LoVo (cell line): Measurements from ENCODE around the gene RFX7.

Experiments used
- DNase-seq: peaks from one replicate; pipeline ENCODE4 v3.0.0-alpha.2; 2016; ENCODE audit warnings: low spot score

Gene RFX7

GRCh38 chr15:56244038-56244810 is 545 bp upstream of the RFX7 start:
- DNase-seq = peak; percentile 56

- DNase-seq = no peak
These were observed 1.0 kb downstream of the RFX7 start for GRCh38 chr15:56242576-56243162.

- DNase-seq = no peak
These were observed 2.1 kb downstream of the RFX7 start for GRCh38 chr15:56241374-56242105.

GRCh38 chr15:56240390-56240789 is 3.3 kb downstream of the RFX7 start:
- DNase-seq = no peak

- DNase-seq = no peak
These were observed 7.5 kb downstream of the RFX7 start for GRCh38 chr15:56236197-56236596.

GRCh38 chr15:56234804-56235203 is 8.9 kb downstream of the RFX7 start:
- no peak for DNase-seq

- no peak for DNase-seq
These were observed 10.1 kb downstream of the RFX7 start for GRCh38 chr15:56233549-56233948.

GRCh38 chr15:56232058-56232457 is 11.6 kb downstream of the RFX7 start:
- DNase-seq = no peak

- no peak for DNase-seq
These were observed 14.8 kb downstream of the RFX7 start for GRCh38 chr15:56228854-56229253.

- no peak for DNase-seq
These were observed 15.3 kb downstream of the RFX7 start for GRCh38 chr15:56228352-56228751.

- no peak for DNase-seq
These were observed 15.9 kb downstream of the RFX7 start for GRCh38 chr15:56227780-56228179.

GRCh38 chr15:56227306-56227705 is 16.4 kb downstream of the RFX7 start:
- DNase-seq = no peak

- no peak for DNase-seq
These were observed 18.2 kb downstream of the RFX7 start for GRCh38 chr15:56225520-56225919.

- no peak for DNase-seq
These were observed 21.4 kb downstream of the RFX7 start for GRCh38 chr15:56222302-56222701.

- no peak for DNase-seq
These were observed 26.3 kb downstream of the RFX7 start for GRCh38 chr15:56217341-56217740.

GRCh38 chr15:56215769-56216168 is 27.9 kb downstream of the RFX7 start:
- DNase-seq = no peak

- no peak for DNase-seq
These were observed 31.6 kb downstream of the RFX7 start for GRCh38 chr15:56211960-56212550.

- DNase-seq = no peak
These were observed 32.6 kb downstream of the RFX7 start for GRCh38 chr15:56211064-56211463.

- DNase-seq = no peak
These were observed 35.0 kb downstream of the RFX7 start for GRCh38 chr15:56208641-56209155.

GRCh38 chr15:56208185-56208584 is 35.5 kb downstream of the RFX7 start:
- DNase-seq = no peak

- DNase-seq = no peak
These were observed 36.0 kb downstream of the RFX7 start for GRCh38 chr15:56207711-56208110.

GRCh38 chr15:56207092-56207491 is 36.6 kb downstream of the RFX7 start:
- DNase-seq = no peak
